Skeletal muscle tissue (tissue), 4 donors: ENCODE measurements around the gene MIEF2. TPM values are rescaled to one million over a fixed set of nuclear protein-coding genes. Genes with fewer than 3 reads are reported as not detected.

ENCODE experiments used
- H3K27ac ChIP-seq: one replicate; pipeline ENCODE4 v1.7.0; 2013; ENCODE audit warnings: mild to moderate bottlenecking, low read depth, low read length, inconsistent platforms
- H3K27me3 ChIP-seq, 3 donors: one replicate each; pipeline ENCODE4 v1.7.0; 2013; ENCODE audit warnings: low read length in 3 of 3; ENCODE audit not compliant: control insufficient read depth in 3 of 3, insufficient read depth in 3 of 3
- H3K36me3 ChIP-seq, 3 donors: one replicate each; pipeline ENCODE4 v1.7.0; 2013; ENCODE audit warnings: low read length in 3 of 3; ENCODE audit not compliant: control insufficient read depth in 3 of 3, insufficient read depth in 3 of 3
- H3K4me1 ChIP-seq, 3 donors: one replicate each; pipeline ENCODE4 v1.7.0; 2013; ENCODE audit warnings: low read length in 3 of 3, mild to moderate bottlenecking in 3 of 3; ENCODE audit not compliant: control insufficient read depth in 3 of 3, insufficient read depth in 3 of 3
- H3K4me3 ChIP-seq, 3 donors: one replicate each; pipeline ENCODE4 v1.7.0; 2013; ENCODE audit warnings: low read length in 3 of 3
- H3K9ac ChIP-seq, 3 donors: one replicate each; pipeline ENCODE4 v1.7.0; 2013; ENCODE audit warnings: low read length in 3 of 3, mild to moderate bottlenecking in 3 of 3, moderate library complexity in 2 of 3, low read depth in 1 of 3
- H3K9me3 ChIP-seq, 3 donors: one replicate each; pipeline ENCODE4 v1.7.0; 2013; ENCODE audit warnings: low read length in 3 of 3; ENCODE audit not compliant: control insufficient read depth in 3 of 3
- total RNA-seq: library from RNA; depleted of rRNA; stranded (reverse); fragments of >200 nt; gene quantifications from one replicate; pipeline ENCODE4 v1.2.3, GENCODE V29; 2014
- donor health status: Osteomylitis.

Gene MIEF2
- total RNA-seq, 1 donor from 2014 or later, result 23.0 TPM

- Histone ChIP-seq H3K9ac (peak overlapping the region; percentile 98 to 100 (median 100)), H3K9me3 (no peaks in the 10 kb centered on the region), H3K4me1 (peaks cover 66 to 77% (median 75%) of the 10 kb centered on the region in 3 donors), H3K27me3 (no peaks in the 10 kb centered on the region), H3K4me3 (peak overlapping the region; percentile 85 to 93 (median 92)), H3K36me3 (peaks cover 37 to 46% (median 38%) of the 10 kb centered on the region in 3 donors), H3K27ac (peak overlapping the region; percentile 100)
These were observed 669 bp downstream of the MIEF2 start for GRCh38 chr17:18261146-18261515.

GRCh38 chr17:18261659-18262058, 1.2 kb downstream of the MIEF2 start:
- Histone ChIP-seq H3K4me1 (peaks cover 61 to 71% (median 70%) of the 10 kb centered on the region in 3 donors), H3K9ac (peak overlapping the region; percentile 98 to 100 (median 100)), H3K27me3 (no peaks in the 10 kb centered on the region), H3K4me3 (peak overlapping the region; percentile 85 to 93 (median 92)), H3K36me3 (peaks cover 35 to 42% (median 35%) of the 10 kb centered on the region in 3 donors), H3K27ac (peak overlapping the region; percentile 100), H3K9me3 (no peaks in the 10 kb centered on the region)

GRCh38 chr17:18262111-18262510, 1.6 kb downstream of the MIEF2 start:
- Histone ChIP-seq H3K4me1 (peaks cover 56 to 67% (median 65%) of the 10 kb centered on the region in 3 donors), H3K9me3 (no peaks in the 10 kb centered on the region), H3K27me3 (no peaks in the 10 kb centered on the region), H3K4me3 (peak overlapping the region; percentile 85 to 93 (median 92)), H3K27ac (peak overlapping the region; percentile 100), H3K36me3 (peaks cover 35 to 39% (median 37%) of the 10 kb centered on the region in 3 donors), H3K9ac (peak overlapping the region; percentile 98 to 100 (median 100))

DNA sequence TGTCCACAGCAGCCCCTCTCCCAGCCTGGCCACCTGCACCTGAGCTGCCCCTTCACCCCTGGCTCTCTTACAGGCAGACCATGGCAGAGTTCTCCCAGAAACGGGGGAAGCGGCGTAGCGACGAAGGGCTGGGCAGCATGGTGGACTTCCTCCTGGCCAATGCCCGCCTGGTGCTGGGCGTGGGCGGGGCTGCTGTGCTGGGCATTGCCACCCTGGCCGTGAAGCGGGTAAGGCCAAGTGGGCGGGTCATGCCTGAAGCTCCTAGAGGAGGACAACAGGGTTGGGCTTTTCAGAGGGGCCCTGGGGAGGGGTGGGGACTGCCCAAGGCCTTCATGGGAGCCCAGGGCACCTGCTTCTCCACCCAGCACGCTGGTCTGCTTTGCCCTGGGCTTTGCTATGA, 2.2 kb downstream of the MIEF2 start:
- peak overlapping the region in 2 of 3 donors; percentile 92 to 93 for H3K4me3 ChIP-seq
- H3K27ac ChIP-seq, result peak overlapping the region; percentile 100
- H3K27me3 ChIP-seq, result no peaks in the 10 kb centered on the region
- H3K4me1 ChIP-seq, result peaks cover 51 to 64% (median 60%) of the 10 kb centered on the region in 3 donors
- peak overlapping the region; percentile 98 to 100 (median 100) for H3K9ac ChIP-seq
- peaks cover 35 to 41% (median 39%) of the 10 kb centered on the region in 3 donors for H3K36me3 ChIP-seq
- H3K9me3 ChIP-seq, result no peaks in the 10 kb centered on the region

DNA sequence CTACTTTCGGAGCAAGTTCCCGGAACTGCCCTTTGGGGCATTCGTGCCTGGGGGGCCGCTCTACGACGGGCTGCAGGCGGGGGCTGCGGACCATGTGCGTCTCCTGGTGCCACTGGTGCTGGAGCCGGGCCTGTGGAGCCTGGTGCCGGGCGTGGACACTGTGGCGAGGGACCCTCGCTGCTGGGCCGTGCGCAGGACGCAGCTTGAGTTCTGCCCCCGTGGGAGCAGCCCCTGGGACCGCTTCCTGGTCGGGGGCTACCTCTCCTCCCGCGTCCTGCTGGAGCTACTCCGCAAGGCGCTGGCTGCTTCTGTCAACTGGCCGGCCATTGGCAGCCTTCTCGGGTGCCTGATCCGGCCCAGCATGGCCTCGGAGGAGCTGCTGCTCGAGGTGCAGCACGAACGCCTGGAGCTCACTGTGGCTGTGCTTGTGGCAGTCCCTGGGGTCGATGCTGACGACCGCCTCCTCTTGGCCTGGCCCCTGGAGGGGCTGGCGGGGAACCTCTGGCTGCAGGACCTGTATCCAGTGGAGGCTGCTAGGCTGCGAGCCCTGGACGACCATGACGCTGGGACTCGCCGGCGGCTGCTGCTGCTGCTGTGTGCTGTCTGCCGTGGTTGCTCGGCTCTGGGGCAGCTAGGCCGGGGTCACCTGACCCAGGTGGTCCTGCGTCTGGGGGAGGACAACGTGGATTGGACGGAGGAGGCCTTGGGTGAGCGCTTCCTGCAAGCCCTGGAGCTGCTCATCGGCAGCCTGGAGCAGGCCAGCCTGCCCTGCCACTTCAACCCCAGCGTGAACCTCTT, 3.6 kb downstream of the MIEF2 start:
- peaks cover 46 to 62% (median 61%) of the 10 kb centered on the region in 3 donors for H3K4me1 ChIP-seq
- no peak overlapping the region for H3K27ac ChIP-seq
- peak overlapping the region in 1 of 3 donors; percentile 100 for H3K9ac ChIP-seq
- H3K9me3 ChIP-seq, result no peaks in the 10 kb centered on the region
- no peak overlapping the region for H3K4me3 ChIP-seq
- peaks cover 35 to 42% (median 39%) of the 10 kb centered on the region in 3 donors for H3K36me3 ChIP-seq
- H3K27me3 ChIP-seq, result no peaks in the 10 kb centered on the region

GRCh38 chr17:18267366-18267765, 6.9 kb downstream of the MIEF2 start:
- H3K9me3 ChIP-seq, result no peaks in the 10 kb centered on the region
- no peaks in the 10 kb centered on the region for H3K27me3 ChIP-seq
- H3K27ac ChIP-seq, result no peak overlapping the region
- peaks cover 34 to 40% (median 35%) of the 10 kb centered on the region in 3 donors for H3K36me3 ChIP-seq
- H3K4me3 ChIP-seq, result no peak overlapping the region
- H3K4me1 ChIP-seq, result peaks cover 29 to 52% (median 45%) of the 10 kb centered on the region in 3 donors
- H3K9ac ChIP-seq, result no peak overlapping the region

DNA sequence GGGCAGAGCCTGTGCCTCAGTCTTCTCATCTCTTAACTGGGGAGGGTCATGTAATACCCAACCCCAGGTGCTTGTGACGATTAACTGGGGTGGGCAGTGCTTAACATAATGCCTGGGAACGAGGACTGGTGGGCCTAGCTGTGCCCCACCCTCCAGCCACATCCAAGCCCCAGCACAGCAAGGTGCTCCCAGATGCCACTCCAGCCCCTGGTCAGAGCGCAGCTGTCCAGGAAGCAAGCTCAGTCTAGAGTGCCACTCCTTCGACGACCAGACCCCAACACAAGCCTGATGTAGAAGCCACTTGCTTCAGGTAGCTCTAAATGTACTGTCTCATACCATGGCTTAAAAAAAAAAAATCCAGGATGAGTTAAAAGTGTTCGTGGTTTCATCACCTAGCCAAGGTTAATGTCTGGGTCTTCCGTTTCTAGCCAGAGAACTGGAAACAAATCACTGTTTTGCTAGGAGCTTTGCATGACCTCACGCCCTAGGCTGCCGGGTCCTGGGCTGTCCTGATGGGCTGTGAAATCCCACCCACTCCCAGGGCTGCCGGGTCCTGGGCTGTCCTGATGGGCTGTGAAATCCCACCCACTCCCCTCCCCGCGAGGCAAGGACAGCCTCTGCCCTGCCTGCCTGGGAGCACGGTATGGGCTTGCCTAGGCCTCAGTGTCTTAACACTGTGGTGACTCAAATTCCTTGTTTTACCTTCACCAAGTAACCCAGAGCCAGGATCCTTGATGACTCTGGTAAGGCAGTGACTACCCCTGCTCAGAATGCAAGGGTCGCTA, 7.7 kb downstream of the MIEF2 start:
- peak overlapping the region in 2 of 3 donors; percentile 25 to 40 for H3K9ac ChIP-seq
- H3K4me1 ChIP-seq, result peaks cover 22 to 45% (median 38%) of the 10 kb centered on the region in 3 donors
- H3K9me3 ChIP-seq, result no peaks in the 10 kb centered on the region
- no peak overlapping the region for H3K27ac ChIP-seq
- H3K4me3 ChIP-seq, result no peak overlapping the region
- no peaks in the 10 kb centered on the region for H3K27me3 ChIP-seq
- peaks cover 26 to 36% (median 33%) of the 10 kb centered on the region in 3 donors for H3K36me3 ChIP-seq

DNA sequence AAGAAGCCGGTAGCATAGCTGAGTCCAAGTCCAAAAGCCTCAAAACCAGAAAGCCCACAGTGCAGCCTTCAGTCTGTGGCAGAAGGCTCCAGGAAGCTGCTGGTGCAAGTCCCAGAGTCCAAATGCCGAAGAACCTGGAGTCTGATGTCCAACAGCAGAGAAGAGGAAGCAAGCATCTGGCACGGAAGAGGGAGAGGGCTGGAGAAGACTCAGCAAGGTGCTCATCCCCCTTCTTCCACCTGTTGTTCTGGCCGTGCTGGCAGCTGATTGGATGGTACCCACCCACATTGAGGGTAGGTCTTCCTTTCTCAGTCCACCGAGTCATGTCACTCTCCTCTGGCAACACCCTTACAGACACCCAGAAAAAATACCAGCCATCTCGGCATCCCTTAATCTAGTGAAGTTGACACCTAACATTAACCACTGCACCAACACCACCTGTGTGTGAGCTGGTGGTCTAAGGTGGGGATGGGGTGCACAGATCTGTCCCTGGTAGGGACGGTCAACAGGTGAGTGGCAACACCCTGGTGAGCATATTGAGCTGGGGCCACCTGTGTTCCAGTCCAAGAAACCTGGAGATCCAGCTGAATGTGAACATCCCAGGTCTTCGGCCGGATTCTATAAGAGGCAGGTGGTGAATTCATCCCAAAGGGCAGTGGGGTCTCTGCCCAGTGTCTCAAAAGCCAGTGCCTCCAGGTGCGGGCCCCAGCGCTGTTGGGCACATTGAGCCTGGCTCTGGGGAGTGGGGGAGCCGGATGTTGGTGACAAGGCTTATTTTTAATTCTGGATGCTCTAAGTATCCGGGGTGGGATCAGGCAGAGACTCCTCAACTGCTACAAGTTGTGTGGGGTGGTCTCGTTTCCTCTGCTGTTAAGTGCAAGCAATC, 9.8 kb downstream of the MIEF2 start:
- Histone ChIP-seq H3K9ac (peak overlapping the region in 1 of 3 donors; percentile 40), H3K36me3 (peaks cover 10 to 25% (median 18%) of the 10 kb centered on the region in 3 donors), H3K9me3 (no peaks in the 10 kb centered on the region), H3K4me1 (peaks cover 5 to 23% (median 16%) of the 10 kb centered on the region in 3 donors), H3K27me3 (no peaks in the 10 kb centered on the region), H3K27ac (no peak overlapping the region), H3K4me3 (no peak overlapping the region)

GRCh38 chr17:18277076-18277475, 16.6 kb downstream of the MIEF2 start:
- Histone ChIP-seq H3K27ac (no peak overlapping the region), H3K4me3 (no peak overlapping the region), H3K9me3 (no peaks in the 10 kb centered on the region), H3K27me3 (no peaks in the 10 kb centered on the region), H3K4me1 (peaks cover 0 to 5% (median 3%) of the 10 kb centered on the region in 3 donors), H3K9ac (no peak overlapping the region), H3K36me3 (peaks cover 38 to 52% (median 41%) of the 10 kb centered on the region in 3 donors)
